GM19467 (cell line): Measurements from ENCODE around the gene PCSK2.

Experiments
- ATAC-seq: cut with Tn5 transposase; IDR thresholded peaks from one replicate; pipeline ENCODE4 v1.9.1; 2021; ENCODE audit warnings: mild to moderate bottlenecking, moderate library complexity; ENCODE audit not compliant: unreplicated experiment

Gene PCSK2

GRCh38 chr20:17390655-17391054 lies 163.8 kb downstream of the PCSK2 start:
- no peak for ATAC-seq

- no peak for ATAC-seq
Measured at GRCh38 chr20:17391127-17391771, 164.4 kb downstream of the PCSK2 start.

DNA sequence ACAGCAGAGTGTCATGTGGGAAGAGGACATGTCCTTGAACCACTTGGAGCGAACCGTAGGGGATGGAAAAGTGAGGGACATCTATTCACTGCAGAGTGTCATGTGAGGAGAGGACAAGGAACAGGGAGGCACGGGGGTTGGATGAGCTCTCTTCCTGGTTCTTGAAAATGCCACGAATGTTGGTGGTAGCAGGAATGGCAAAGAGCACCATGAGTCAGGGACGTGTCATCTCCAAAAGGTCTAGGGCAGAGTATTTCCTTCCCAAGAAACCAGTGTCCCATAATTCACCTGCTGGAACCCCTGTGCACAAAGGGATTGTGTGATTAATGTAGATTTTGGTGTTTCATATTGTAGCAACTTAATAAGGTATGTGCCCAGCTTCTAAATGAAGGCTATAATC lies 167.6 kb downstream of the PCSK2 start:
- ATAC-seq: no peak

GRCh38 chr20:17395729-17396128 lies 168.9 kb downstream of the PCSK2 start:
- no peak for ATAC-seq

GRCh38 chr20:17399303-17399985 lies 172.6 kb downstream of the PCSK2 start:
- ATAC-seq: no peak

- ATAC-seq: no peak
Measured at GRCh38 chr20:17403461-17403860, 176.6 kb downstream of the PCSK2 start.

- no peak for ATAC-seq
Measured at GRCh38 chr20:17406051-17406590, 179.3 kb downstream of the PCSK2 start.

- ATAC-seq: no peak
Measured at GRCh38 chr20:17407550-17407949, 180.7 kb downstream of the PCSK2 start.

- no peak for ATAC-seq
Measured at GRCh38 chr20:17417225-17417624, 190.4 kb downstream of the PCSK2 start.

DNA sequence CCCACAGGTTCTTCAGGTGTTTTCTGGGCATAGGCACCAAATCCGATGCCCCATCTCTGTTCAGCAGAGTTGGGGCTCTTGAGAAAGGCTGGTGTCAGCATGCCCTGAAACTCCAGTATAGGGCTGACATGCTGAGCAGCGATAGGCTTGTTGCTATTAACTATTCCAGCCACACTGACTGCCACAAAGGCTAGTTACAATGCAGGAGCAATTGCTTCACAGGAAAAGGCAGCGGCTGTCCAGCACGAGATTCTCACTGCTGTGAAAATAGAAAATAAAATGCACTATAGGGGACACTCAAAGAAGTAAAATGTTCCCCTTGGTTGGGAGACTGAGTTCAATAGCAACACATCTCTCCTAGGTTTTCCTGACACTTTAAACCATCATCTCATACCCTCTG lies 191.9 kb downstream of the PCSK2 start:
- ATAC-seq: no peak

- ATAC-seq: no peak
Measured at GRCh38 chr20:17419479-17420041, 192.7 kb downstream of the PCSK2 start.

DNA sequence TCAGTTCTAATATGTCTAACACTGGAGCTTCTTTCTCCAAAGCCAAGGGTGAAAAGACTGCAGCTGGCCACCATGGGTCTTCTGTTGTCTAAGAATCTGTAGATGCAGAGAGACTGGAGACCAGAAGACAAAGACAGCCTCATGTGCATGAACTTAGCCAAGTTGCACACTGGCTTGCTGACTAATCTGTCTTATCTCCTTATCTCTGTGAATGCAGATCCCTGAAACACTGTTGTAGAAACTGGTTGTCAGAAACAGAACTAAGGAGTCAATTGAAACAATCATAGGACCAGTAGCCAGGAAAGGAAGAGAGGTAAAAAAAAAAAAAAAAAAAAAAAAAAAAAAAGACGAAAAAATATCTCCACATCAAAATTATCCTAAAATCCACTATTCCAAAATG lies 194.7 kb downstream of the PCSK2 start:
- no peak for ATAC-seq

- ATAC-seq: no peak
Measured at GRCh38 chr20:17423782-17424181, 196.9 kb downstream of the PCSK2 start.

DNA sequence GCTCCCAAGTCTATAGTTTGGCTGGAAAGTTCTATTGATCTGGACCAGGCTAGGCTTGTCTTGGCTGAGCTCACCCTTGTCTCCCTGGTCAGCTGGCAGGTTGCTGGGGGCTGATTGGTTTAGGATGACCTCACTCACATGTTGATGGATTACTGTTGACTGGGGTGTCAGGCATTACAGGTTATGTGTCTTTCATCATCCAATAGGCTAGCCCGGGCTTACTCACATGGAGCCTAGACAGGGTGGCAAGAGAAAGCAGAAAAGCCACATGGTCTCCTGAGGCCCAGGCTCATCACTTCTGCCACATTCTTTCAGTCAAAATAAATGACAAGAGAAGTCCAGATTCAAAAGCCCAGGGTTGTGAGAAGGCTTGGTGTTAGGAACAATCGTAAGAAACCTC lies 200.8 kb downstream of the PCSK2 start:
- ATAC-seq: no peak

DNA sequence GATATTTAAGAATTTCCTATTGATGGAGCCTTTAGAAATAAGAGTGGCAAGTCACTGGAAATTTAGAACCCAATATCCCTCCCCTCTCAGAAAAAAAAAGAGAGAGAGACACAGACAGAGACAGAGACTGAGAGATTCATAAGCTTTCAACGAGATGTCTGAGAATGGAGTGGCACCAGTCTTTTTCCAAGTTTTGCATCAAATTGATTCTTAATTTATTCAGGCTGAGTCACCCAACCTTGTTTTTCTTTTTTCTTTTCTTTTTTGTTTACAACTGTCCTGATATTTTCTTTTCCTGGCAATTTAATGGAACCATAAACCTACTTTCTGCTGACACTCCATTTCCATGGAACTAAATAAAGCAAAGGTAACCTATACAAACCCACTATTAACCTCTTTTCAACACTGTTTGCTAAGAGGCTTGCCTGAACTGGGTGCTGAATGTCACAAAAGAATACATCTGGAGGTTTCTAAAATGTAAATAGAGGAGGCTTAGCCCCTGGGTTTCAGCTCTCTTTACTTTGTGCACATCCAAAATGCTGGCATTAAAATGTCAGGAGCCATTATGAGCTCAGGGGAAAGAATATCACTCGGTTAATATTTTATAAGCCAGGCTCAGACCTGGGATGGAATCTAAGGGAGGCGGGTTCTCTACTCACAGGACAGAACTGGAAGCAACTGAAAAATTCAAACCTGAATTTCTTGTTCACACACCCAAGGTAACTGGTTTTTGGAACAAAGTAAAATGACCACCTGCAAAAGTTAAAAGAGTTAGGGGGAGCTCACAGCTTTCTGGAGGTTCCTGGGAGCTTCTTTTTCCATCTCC lies 203.5 kb downstream of the PCSK2 start:
- ATAC-seq: no peak

DNA sequence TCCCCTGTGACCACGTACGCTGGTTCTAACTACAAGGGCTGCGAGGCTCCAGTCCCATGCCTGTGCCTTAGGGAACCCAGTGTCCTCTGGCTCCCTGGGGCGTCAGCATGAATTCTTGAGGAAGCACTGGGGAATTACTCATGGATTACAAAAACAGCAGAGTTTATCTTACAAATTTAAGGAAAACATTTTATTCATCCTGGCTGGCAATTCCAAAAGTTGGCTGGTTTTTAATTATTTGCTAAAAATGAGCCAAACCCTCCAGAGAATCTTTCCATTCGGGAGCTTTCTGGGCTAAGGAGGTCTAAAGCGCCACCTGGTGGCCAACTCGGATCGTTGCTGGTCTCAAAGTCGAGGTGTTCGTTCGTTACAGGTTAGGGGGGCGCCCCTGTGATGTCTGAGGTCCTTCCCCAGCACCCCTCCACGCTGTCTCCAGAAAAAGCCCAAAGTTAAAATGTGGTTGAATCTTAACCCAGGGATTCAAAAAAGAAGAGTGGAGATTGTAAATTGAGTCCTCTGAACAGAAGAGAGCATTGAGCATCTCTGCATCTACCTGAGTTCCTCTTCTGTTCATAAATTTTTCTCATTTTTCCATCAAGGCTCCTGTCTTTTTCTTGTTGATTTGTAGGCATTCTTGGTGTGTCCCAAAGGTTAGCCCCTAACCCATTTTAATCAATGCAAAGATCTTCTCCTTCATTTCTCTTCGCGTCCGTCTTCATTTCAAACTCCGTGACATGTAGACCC lies 205.0 kb downstream of the PCSK2 start:
- ATAC-seq: no peak

GRCh38 chr20:17436664-17437063 lies 209.8 kb downstream of the PCSK2 start:
- ATAC-seq: no peak

DNA sequence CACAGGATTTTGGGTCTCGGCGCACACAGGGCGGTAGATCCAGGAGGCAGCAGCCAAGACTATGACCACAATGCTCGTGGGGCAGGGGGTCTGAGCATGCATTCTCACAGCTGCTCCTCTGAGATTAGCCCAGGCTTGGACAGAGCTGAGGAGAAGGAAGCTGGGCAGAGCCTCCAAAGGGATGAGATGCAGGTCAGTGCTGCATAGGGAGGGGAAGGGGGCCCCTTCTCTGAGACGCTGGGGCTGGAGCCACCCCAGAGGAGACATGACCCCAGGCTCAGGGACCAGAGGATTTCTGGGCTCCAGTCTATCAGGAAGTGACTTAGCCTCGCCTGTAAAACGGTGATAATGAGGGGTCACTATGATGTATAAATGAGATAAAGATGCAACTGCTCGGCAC lies 210.4 kb downstream of the PCSK2 start:
- ATAC-seq: no peak

- no peak for ATAC-seq
Measured at GRCh38 chr20:17438436-17439039, 211.7 kb downstream of the PCSK2 start.

DNA sequence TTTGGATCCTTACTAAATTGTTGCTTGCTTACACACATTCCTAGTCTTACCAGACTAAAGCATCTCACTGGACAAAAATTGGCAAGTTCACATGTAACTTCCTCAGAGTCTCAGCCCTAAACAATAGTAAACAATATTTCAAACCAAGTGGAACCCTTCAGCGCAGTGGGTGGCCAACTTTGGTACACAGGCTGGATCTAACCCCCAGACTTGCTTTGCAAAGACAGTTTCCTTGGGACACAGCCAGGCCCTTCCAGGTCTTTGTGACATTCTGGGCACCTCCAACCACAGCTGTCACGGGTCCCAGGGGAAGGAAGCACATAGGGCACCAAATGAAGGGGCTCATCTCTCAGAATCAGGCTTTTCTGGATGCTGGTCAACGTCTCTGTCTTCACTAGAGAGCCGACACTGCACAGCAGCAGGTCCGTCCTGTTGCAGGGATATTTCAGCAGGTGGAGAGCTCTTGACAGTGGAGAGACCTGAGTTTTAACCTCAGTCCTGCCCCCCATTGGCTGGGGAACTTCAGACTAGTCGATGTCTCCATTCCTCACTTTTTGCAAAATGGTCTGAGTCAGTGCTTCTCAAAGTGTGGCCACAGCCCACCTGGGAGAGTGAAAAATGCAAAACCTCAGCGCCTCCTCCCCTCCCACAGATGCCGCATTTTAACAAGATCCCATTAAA lies 212.9 kb downstream of the PCSK2 start:
- no peak for ATAC-seq
